Measurements from ENCODE around the gene CPNE7.

CPNE7 gene

GRCh38 chr16:89563639-89564392, 11.7 kb upstream of the CPNE7 start:
- no peak for TF ChIP-seq CTCF (IDR thresholded peaks at IDR 0.05; ENCODE audit: insufficient read depth, low read length, missing control alignments)
- no peak for DNase-seq (ENCODE audit: low read depth, low spot score)
- ChIA-PET CTCF (interaction anchor here (1.0 to 1.9 kb wide), 5 partner anchors 9 to 136 kb away, joined by 3 to 7 read pairs (median 3); partner anchors contain the start of gene CPNE7), POLR2A (interaction anchor here (0.7 to 1.1 kb wide), 2 partner anchors 76 to 93 kb away, joined by 4 read pairs; no protein-coding TSS in a partner anchor)
- no peak overlapping the region for H3K4me3 ChIP-seq (ENCODE audit: low read depth, low read length)

GRCh38 chr16:89564476-89565255, 10.9 kb upstream of the CPNE7 start:
- DNase-seq (ENCODE audit: low read depth, low spot score): no peak
- H3K4me3 ChIP-seq (ENCODE audit: low read depth, low read length): no peak overlapping the region
- ChIA-PET POLR2A (interaction anchor here (1.1 to 1.6 kb wide), 2 partner anchors 17 to 75 kb away, joined by 4 to 7 read pairs; no protein-coding TSS in a partner anchor), CTCF (interaction anchor here (1.0 to 2.0 kb wide), 4 partner anchors 10 to 102 kb away, joined by 3 to 10 read pairs (median 5); partner anchors contain the start of gene CPNE7)
- no peak for TF ChIP-seq CTCF (IDR thresholded peaks at IDR 0.05; ENCODE audit: insufficient read depth, low read length, missing control alignments)

GRCh38 chr16:89565256-89565505, 10.4 kb upstream of the CPNE7 start:
- ChIA-PET CTCF (interaction anchor here (1.0 to 2.0 kb wide), 4 partner anchors 12 to 102 kb away, joined by 3 to 10 read pairs (median 3); partner anchors contain the start of genes CHMP1A, CPNE7 and SPATA33), POLR2A (interaction anchor here (0.8 to 1.6 kb wide), 3 partner anchors 12 to 26 kb away, joined by 3 to 7 read pairs (median 4); no protein-coding TSS in a partner anchor)
- no peak for DNase-seq (ENCODE audit: low read depth, low spot score)
- TF ChIP-seq CTCF (IDR thresholded peaks at IDR 0.05; ENCODE audit: insufficient read depth, low read length, missing control alignments): no peak
- H3K4me3 ChIP-seq (ENCODE audit: low read depth, low read length): no peak overlapping the region

GRCh38 chr16:89565506-89566372, 9.8 kb upstream of the CPNE7 start:
- peak overlapping the region; percentile 3; the same call in 1 of the 2 replicates for H3K4me3 ChIP-seq (ENCODE audit: low read depth, low read length)
- no peak for DNase-seq (ENCODE audit: low read depth, low spot score)
- ChIA-PET POLR2A (interaction anchor here (0.8 to 1.6 kb wide), 3 partner anchors 11 to 25 kb away, joined by 3 to 7 read pairs (median 4); no protein-coding TSS in a partner anchor), CTCF (interaction anchor here (1.0 to 2.0 kb wide), 5 partner anchors 11 to 101 kb away, joined by 3 to 10 read pairs (median 3); partner anchors contain the start of genes CHMP1A, CPNE7 and SPATA33)
- peak; percentile 20 for TF ChIP-seq CTCF (IDR thresholded peaks at IDR 0.05; ENCODE audit: insufficient read depth, low read length, missing control alignments)

- no peak overlapping the region for H3K4me3 ChIP-seq (ENCODE audit: low read depth, low read length)
- no peak for DNase-seq (ENCODE audit: low read depth, low spot score)
- POLR2A ChIA-PET: interaction anchor here (1.5 kb wide), 1 partner anchor 13 kb away, joined by 5 read pairs; no protein-coding TSS in a partner anchor
- CTCF ChIA-PET: interaction anchor here (0.9 to 1.0 kb wide), 2 partner anchors 68 to 75 kb away, joined by 3 read pairs; no protein-coding TSS in a partner anchor
- no peak for TF ChIP-seq CTCF (IDR thresholded peaks at IDR 0.05; ENCODE audit: insufficient read depth, low read length, missing control alignments)
Observed at GRCh38 chr16:89567656-89568594, 7.6 kb upstream of the CPNE7 start.
